ENCODE results near the gene AOC3. TPM values are rescaled to one million over a fixed set of nuclear protein-coding genes. Genes with fewer than 3 reads are reported as not detected.

Gene AOC3
- polyA plus RNA-seq, 1 of the 3 experiments (the other 2 are of a cell fraction): 0.03 TPM

GRCh38 chr17:42868338-42868737, 17.3 kb downstream of the AOC3 start:
- no peak for TF ChIP-seq YY1 (IDR thresholded peaks at IDR 0.05; ENCODE audit: low read depth)
- TF ChIP-seq FOXJ3 (CRISPR knock-in tag; IDR thresholded peaks at IDR 0.05): no peak
- TF ChIP-seq GATA2 (CRISPR knock-in tag; IDR thresholded peaks at IDR 0.05): no peak
- TF ChIP-seq RCOR1 (IDR thresholded peaks at IDR 0.05; ENCODE audit: low read length): no peak
- TF ChIP-seq REST (IDR thresholded peaks at IDR 0.05; ENCODE audit: low read depth, low read length): no peak
- no peak for TF ChIP-seq NFIC (IDR thresholded peaks at IDR 0.05; ENCODE audit: borderline replicate concordance)
- TF ChIP-seq TCF12 (IDR thresholded peaks at IDR 0.05): no peak
- TF ChIP-seq POLR2AphosphoS5 (IDR thresholded peaks at IDR 0.05; ENCODE audit: low read depth, low read length): no peak
- TF ChIP-seq GABPA (IDR thresholded peaks at IDR 0.05; ENCODE audit: low read depth): no peak
- Histone ChIP-seq H3K36me3 (replicated peaks in 1 of 2; ENCODE audit: control insufficient read depth in 1 of 2, insufficient read depth in 2 of 2, low read length in 1 of 2) (no peaks in the 10 kb centered on the region), H3K4me3 (ENCODE audit: low read depth in 2 of 2, low read length in 1 of 2) (no peak overlapping the region), H3K79me2 (ENCODE audit: insufficient read depth) (no peaks in the 10 kb centered on the region), H3K4me1 (ENCODE audit: control insufficient read depth in 1 of 2, insufficient read depth in 2 of 2, low read depth in 1 of 2, low read length in 1 of 2) (no peaks in the 10 kb centered on the region), H3K27me3 (ENCODE audit: insufficient read depth) (peaks cover 52% of the 10 kb centered on the region), H3K9ac (no peak overlapping the region), H4K20me1 (ENCODE audit: insufficient read depth) (no peaks in the 10 kb centered on the region), H3F3A (replicated peaks; ENCODE audit: insufficient read depth) (no peaks in the 10 kb centered on the region), H3K9me2 (no peaks in the 10 kb centered on the region), H3K4me2 (no peak overlapping the region), H3K27ac (ENCODE audit: low read depth in 2 of 2, low read length in 1 of 2) (no peak overlapping the region), H2AFZ (ENCODE audit: low read depth) (no peak overlapping the region), H3K9me3 (peaks cover 6% of the 10 kb centered on the region)
- ChIA-PET CTCF (no interaction called here), POLR2A (no interaction called here)
- no peak for DNase-seq
- 70% methylated on average over 9 of the region's 12 CpGs for WGBS (ENCODE audit: low lambda C conversion rate)

GRCh38 chr17:42871647-42872046, 20.6 kb downstream of the AOC3 start:
- no peak for DNase-seq
- Histone ChIP-seq H4K20me1 (ENCODE audit: insufficient read depth) (no peaks in the 10 kb centered on the region), H3K4me3 (ENCODE audit: low read depth in 2 of 2, low read length in 1 of 2) (no peak overlapping the region), H3K27ac (ENCODE audit: low read depth in 2 of 2, low read length in 1 of 2) (no peak overlapping the region), H3K9me2 (no peaks in the 10 kb centered on the region), H2AFZ (ENCODE audit: low read depth) (no peak overlapping the region), H3K27me3 (ENCODE audit: insufficient read depth) (peaks cover 34% of the 10 kb centered on the region), H3K4me2 (no peak overlapping the region), H3K36me3 (replicated peaks in 1 of 2; ENCODE audit: control insufficient read depth in 1 of 2, insufficient read depth in 2 of 2, low read length in 1 of 2) (no peaks in the 10 kb centered on the region), H3K9ac (no peak overlapping the region), H3K4me1 (ENCODE audit: control insufficient read depth in 1 of 2, insufficient read depth in 2 of 2, low read depth in 1 of 2, low read length in 1 of 2) (no peaks in the 10 kb centered on the region), H3K9me3 (peaks cover 6% of the 10 kb centered on the region), H3K79me2 (ENCODE audit: insufficient read depth) (no peaks in the 10 kb centered on the region), H3F3A (replicated peaks; ENCODE audit: insufficient read depth) (no peaks in the 10 kb centered on the region)
- no peak for TF ChIP-seq RAD21 (IDR thresholded peaks at IDR 0.05; ENCODE audit: low read length)
- no peak for TF ChIP-seq MAX (IDR thresholded peaks at IDR 0.05; ENCODE audit: low read depth)
- no peak for TF ChIP-seq TCF12 (IDR thresholded peaks at IDR 0.05)
- TF ChIP-seq GATA2 (CRISPR knock-in tag; IDR thresholded peaks at IDR 0.05): no peak
- no peak for TF ChIP-seq NRF1 (IDR thresholded peaks at IDR 0.05; ENCODE audit: low read depth, low read length)
- TF ChIP-seq SIN3A (IDR thresholded peaks at IDR 0.05; ENCODE audit: borderline replicate concordance, low read depth, low read length): no peak
- TF ChIP-seq NFIC (IDR thresholded peaks at IDR 0.05; ENCODE audit: borderline replicate concordance): no peak
- no peak for TF ChIP-seq RCOR1 (IDR thresholded peaks at IDR 0.05; ENCODE audit: low read length)
- TF ChIP-seq FOXM1 (IDR thresholded peaks at IDR 0.05; ENCODE audit: low read depth): no peak
- TF ChIP-seq ELF1 (IDR thresholded peaks at IDR 0.05): no peak
- TF ChIP-seq FOXJ3 (CRISPR knock-in tag; IDR thresholded peaks at IDR 0.05): no peak
- POLR2A ChIA-PET: no interaction called here
- CTCF ChIA-PET: no interaction called here
- 36% methylated on average over 4 of the region's 4 CpGs for WGBS (ENCODE audit: low lambda C conversion rate)
